HEK293 (cell line): ENCODE measurements around the gene PPT2.
A peak's percentile ranks its signal among the peaks of the same experiment; 100 is the strongest.

Experiments
- CTCF ChIA-PET: fragments of 350-600 bp; formaldehyde crosslinking; extraction: SDS; loops from one replicate; lab custom pipeline; 2021; ENCODE audit warnings: antibody characterized with exemption; lab: Yijun Ruan, JAX
- POLR2A ChIA-PET: fragments of 300-600 bp; formaldehyde crosslinking; extraction: SDS; loops from one replicate; lab custom pipeline; 2020; ENCODE audit warnings: antibody characterized with exemption, inconsistent platforms; lab: Yijun Ruan, JAX
- H3K27ac ChIP-seq: fragments of 200-500 bp; sonication (Bioruptor generic); 2 replicates; pipeline ENCODE4 v1.5.1; 2014; ENCODE audit warnings: low read depth, low read length, control low read depth, inconsistent platforms; ENCODE audit errors: extremely low read depth
- H3K36me3 ChIP-seq, 2 experiments: fragments of 200-500 bp in 1 of 2; sonication (Bioruptor generic) in 1 of 2; 1 replicate in 1 of 2; 2 replicates in 1 of 2; pipeline ENCODE4 v1.5.1; 2014 to 2017; ENCODE audit warnings: inconsistent platforms in 2 of 2, low read length in 2 of 2; ENCODE audit not compliant: control insufficient read depth in 2 of 2, insufficient read depth in 1 of 2
- H3K4me1 ChIP-seq: fragments of 200-500 bp; sonication (Bioruptor generic); 2 replicates; pipeline ENCODE4 v1.5.1; 2014; ENCODE audit warnings: mild to moderate bottlenecking, low read length, inconsistent platforms; ENCODE audit not compliant: control insufficient read depth, insufficient read depth
- H3K4me3 ChIP-seq: 2 replicates; pipeline ENCODE4 v1.5.1; 2011; ENCODE audit warnings: low read depth, mild to moderate bottlenecking, control low read depth, low read length, moderate library complexity
- H3K9me3 ChIP-seq: fragments of 200-500 bp; sonication (Bioruptor generic); 2 replicates; pipeline ENCODE4 v1.5.1; 2014; ENCODE audit warnings: low read depth, low read length, inconsistent platforms; ENCODE audit not compliant: control insufficient read depth, insufficient read depth
- EGR2 ChIP-seq: fragments of 450-650 bp; formaldehyde crosslinking; IDR thresholded peaks from 2 replicates; pipeline ENCODE4 v1.5.1; 2016; ENCODE audit warnings: low read depth, missing biosample characterization, missing genetic modification characterization
- HOXD13 ChIP-seq: sonication (generic); formaldehyde crosslinking; IDR thresholded peaks from 2 replicates; pipeline ENCODE4 v1.8.0; 2022; ENCODE audit warnings: missing genetic modification reagents, borderline replicate concordance
- KLF7 ChIP-seq: fragments of 450-650 bp; formaldehyde crosslinking; IDR thresholded peaks from 2 replicates; pipeline ENCODE4 v1.5.1; 2016; ENCODE audit warnings: missing biosample characterization, missing genetic modification characterization, borderline replicate concordance
- SCRT1 ChIP-seq: fragments of 450-650 bp; formaldehyde crosslinking; IDR thresholded peaks from 2 replicates; pipeline ENCODE4 v1.5.1; 2016; ENCODE audit warnings: missing biosample characterization, missing genetic modification characterization, borderline replicate concordance
- SP2 ChIP-seq: fragments of 450-650 bp; formaldehyde crosslinking; IDR thresholded peaks from 2 replicates; pipeline ENCODE4 v1.5.1; 2016; ENCODE audit warnings: missing biosample characterization, missing genetic modification characterization
- ZFP3 ChIP-seq: fragments of 450-650 bp; formaldehyde crosslinking; IDR thresholded peaks from 2 replicates; pipeline ENCODE4 v1.5.1; 2016; ENCODE audit warnings: low read depth, missing biosample characterization, missing genetic modification characterization
- ZNF10 ChIP-seq: fragments of 450-650 bp; formaldehyde crosslinking; IDR thresholded peaks from 2 replicates; pipeline ENCODE4 v1.5.1; 2017; ENCODE audit warnings: missing biosample characterization, missing genetic modification characterization
- ZNF140 ChIP-seq: fragments of 450-650 bp; formaldehyde crosslinking; IDR thresholded peaks from 2 replicates; pipeline ENCODE4 v1.5.1; 2016; ENCODE audit warnings: missing biosample characterization, missing genetic modification characterization
- ZNF175 ChIP-seq: fragments of 450-650 bp; formaldehyde crosslinking; IDR thresholded peaks from 2 replicates; pipeline ENCODE4 v1.5.1; 2016; ENCODE audit warnings: missing biosample characterization, missing genetic modification characterization
- ZNF221 ChIP-seq: fragments of 450-650 bp; formaldehyde crosslinking; IDR thresholded peaks from 2 replicates; pipeline ENCODE4 v1.5.1; 2017; ENCODE audit warnings: missing biosample characterization, missing genetic modification characterization, borderline replicate concordance
- ZNF24 ChIP-seq: fragments of 450-650 bp; formaldehyde crosslinking; IDR thresholded peaks from 2 replicates; pipeline ENCODE4 v1.5.1; 2016; ENCODE audit warnings: missing biosample characterization, missing genetic modification characterization
- ZNF302 ChIP-seq: fragments of 450-650 bp; formaldehyde crosslinking; IDR thresholded peaks from 2 replicates; pipeline ENCODE4 v1.5.1; 2016; ENCODE audit warnings: missing biosample characterization, missing genetic modification characterization, low read depth
- ZNF510 ChIP-seq: fragments of 450-650 bp; formaldehyde crosslinking; IDR thresholded peaks from 2 replicates; pipeline ENCODE4 v1.5.1; 2018; ENCODE audit warnings: mild to moderate bottlenecking, missing genetic modification characterization, missing biosample characterization; ENCODE audit not compliant: insufficient replicate concordance
- ZNF530 ChIP-seq: fragments of 450-650 bp; formaldehyde crosslinking; IDR thresholded peaks from 2 replicates; pipeline ENCODE4 v1.5.1; 2016; ENCODE audit warnings: low read depth, missing biosample characterization, missing genetic modification characterization
- ZNF549 ChIP-seq: fragments of 450-650 bp; IDR thresholded peaks from 2 replicates; pipeline ENCODE4 v1.5.1; 2018; ENCODE audit warnings: missing biosample characterization, missing genetic modification characterization, mild to moderate bottlenecking, inconsistent platforms, moderate library complexity
- ZNF558 ChIP-seq: fragments of 450-650 bp; formaldehyde crosslinking; IDR thresholded peaks from 2 replicates; pipeline ENCODE4 v1.5.1; 2016; ENCODE audit warnings: missing biosample characterization, missing genetic modification characterization
- ZNF585B ChIP-seq: fragments of 450-650 bp; formaldehyde crosslinking; IDR thresholded peaks from 2 replicates; pipeline ENCODE4 v1.5.1; 2016; ENCODE audit warnings: missing biosample characterization, missing genetic modification characterization
- ZNF664 ChIP-seq: fragments of 450-650 bp; formaldehyde crosslinking; IDR thresholded peaks from 2 replicates; pipeline ENCODE4 v1.5.1; 2016; ENCODE audit warnings: missing biosample characterization, missing genetic modification characterization
- TF ChIP-seq, protein P1 (sequence below): fragments of 450-650 bp; formaldehyde crosslinking; IDR thresholded peaks from 2 replicates; pipeline ENCODE4 v1.5.1; 2017; ENCODE audit warnings: missing biosample characterization, missing genetic modification characterization
- TF ChIP-seq, protein P2 (sequence below): fragments of 450-650 bp; formaldehyde crosslinking; IDR thresholded peaks from 2 replicates; pipeline ENCODE4 v1.5.1; 2016; ENCODE audit warnings: missing biosample characterization, missing genetic modification characterization, low read depth

Gene PPT2

GRCh38 chr6:32163559-32164258 is 9.8 kb downstream of the PPT2 start (continued):
- TF ChIP-seq SCRT1 (tag by site-specific recombination) = no peak
- TF ChIP-seq, protein P1, sequence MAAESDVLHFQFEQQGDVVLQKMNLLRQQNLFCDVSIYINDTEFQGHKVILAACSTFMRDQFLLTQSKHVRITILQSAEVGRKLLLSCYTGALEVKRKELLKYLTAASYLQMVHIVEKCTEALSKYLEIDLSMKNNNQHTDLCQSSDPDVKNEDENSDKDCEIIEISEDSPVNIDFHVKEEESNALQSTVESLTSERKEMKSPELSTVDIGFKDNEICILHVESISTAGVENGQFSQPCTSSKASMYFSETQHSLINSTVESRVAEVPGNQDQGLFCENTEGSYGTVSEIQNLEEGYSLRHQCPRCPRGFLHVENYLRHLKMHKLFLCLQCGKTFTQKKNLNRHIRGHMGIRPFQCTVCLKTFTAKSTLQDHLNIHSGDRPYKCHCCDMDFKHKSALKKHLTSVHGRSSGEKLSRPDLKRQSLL = no peak

- POLR2A ChIA-PET = interaction anchor here (1.4 to 1.5 kb wide), 2 partner anchors 13 to 36 kb away, joined by 3 to 8 read pairs; partner anchors contain the start of gene ATF6B
- no peak within 1 kb of the TSS for H3K27ac ChIP-seq
Measured at GRCh38 chr6:32164295-32164694, 10.4 kb downstream of the PPT2 start, which contains the start of gene EGFL8. Gene EGFL8, plus strand, starts transcription at chr6:32164595. Its CDS starts 1,571 bp downstream, at chr6:32166166.

DNA sequence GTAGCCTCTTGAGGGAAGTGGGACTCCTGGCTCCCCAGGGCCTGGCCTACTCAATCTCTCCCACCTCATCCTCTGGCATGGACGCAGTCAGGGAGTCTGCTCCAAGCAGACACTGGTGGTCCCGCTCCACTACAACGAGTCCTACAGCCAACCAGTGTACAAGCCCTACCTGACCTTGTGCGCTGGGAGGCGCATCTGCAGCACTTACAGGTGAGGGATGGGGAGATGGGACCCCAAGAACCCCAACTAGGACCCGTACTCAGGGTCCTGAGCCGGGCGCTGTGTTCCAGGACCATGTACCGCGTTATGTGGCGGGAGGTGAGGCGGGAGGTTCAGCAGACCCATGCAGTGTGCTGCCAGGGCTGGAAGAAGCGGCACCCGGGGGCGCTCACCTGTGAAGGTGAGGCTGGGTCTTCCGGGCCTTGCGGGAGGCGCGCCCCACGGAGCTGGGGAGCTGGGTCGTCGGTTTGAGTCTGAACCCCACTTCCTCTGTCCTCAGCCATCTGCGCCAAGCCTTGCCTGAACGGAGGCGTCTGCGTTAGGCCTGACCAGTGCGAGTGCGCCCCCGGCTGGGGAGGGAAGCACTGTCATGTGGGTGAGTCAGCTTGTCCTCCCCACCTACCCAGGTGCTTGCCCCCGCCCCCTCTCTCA is 12.6 kb downstream of the PPT2 start:
- POLR2A ChIA-PET = interaction anchor here (0.6 to 1.4 kb wide), 5 partner anchors 16 to 38 kb away, joined by 3 to 6 read pairs (median 4); partner anchors contain the start of genes ATF6B, FKBPL and PBX2
- CTCF ChIA-PET = interaction anchor here (1.4 to 2.6 kb wide), 3 partner anchors 29 to 49 kb away, joined by 3 to 19 read pairs (median 16); no protein-coding TSS in a partner anchor
- Histone ChIP-seq H3K4me3 (no peak overlapping the region), H3K4me1 (no peaks in the 10 kb centered on the region), H3K9me3 (no peaks in the 10 kb centered on the region), H3K27ac (no peak overlapping the region), H3K36me3 (peaks cover 19 to 81% of the 10 kb centered on the region in 2 experiments; a peak in 2 of 3 replicates)
- TF ChIP-seq ZNF10 (tag by site-specific recombination) (no peak), ZNF221 (tag by site-specific recombination) (no peak), ZNF175 (no peak), ZNF585B (tag by site-specific recombination) (no peak), EGR2 (tag by site-specific recombination) (peak; percentile 23; the same call in 1 of the 2 replicates)
- TF ChIP-seq, protein P2, sequence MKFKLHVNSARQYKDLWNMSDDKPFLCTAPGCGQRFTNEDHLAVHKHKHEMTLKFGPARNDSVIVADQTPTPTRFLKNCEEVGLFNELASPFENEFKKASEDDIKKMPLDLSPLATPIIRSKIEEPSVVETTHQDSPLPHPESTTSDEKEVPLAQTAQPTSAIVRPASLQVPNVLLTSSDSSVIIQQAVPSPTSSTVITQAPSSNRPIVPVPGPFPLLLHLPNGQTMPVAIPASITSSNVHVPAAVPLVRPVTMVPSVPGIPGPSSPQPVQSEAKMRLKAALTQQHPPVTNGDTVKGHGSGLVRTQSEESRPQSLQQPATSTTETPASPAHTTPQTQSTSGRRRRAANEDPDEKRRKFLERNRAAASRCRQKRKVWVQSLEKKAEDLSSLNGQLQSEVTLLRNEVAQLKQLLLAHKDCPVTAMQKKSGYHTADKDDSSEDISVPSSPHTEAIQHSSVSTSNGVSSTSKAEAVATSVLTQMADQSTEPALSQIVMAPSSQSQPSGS (tag by site-specific recombination) = no peak

More at GRCh38 chr6:32164295-32164694, 10.4 kb downstream of the PPT2 start, which contains the start of gene EGFL8:
- no peak within 1 kb of the TSS for H3K4me3 ChIP-seq
- CTCF ChIA-PET = interaction anchor here (0.8 to 2.6 kb wide), 6 partner anchors 9 to 615 kb away, joined by 3 to 16 read pairs (median 3); partner anchors contain the start of gene PRRT1
- no peaks in the 10 kb centered on the region for H3K9me3 ChIP-seq
- no peak for TF ChIP-seq ZNF302
- no peak for TF ChIP-seq ZNF558 (tag by site-specific recombination)
- no peak for TF ChIP-seq ZNF549 (tag by site-specific recombination)
- TF ChIP-seq ZNF24 (tag by site-specific recombination) = no peak
- TF ChIP-seq ZNF140 = no peak
- TF ChIP-seq ZNF510 (tag by site-specific recombination) = no peak
- no peak for TF ChIP-seq ZNF530 (tag by site-specific recombination)
- no peak for TF ChIP-seq SCRT1 (tag by site-specific recombination)
- TF ChIP-seq ZNF664 = no peak
- no peak for TF ChIP-seq HOXD13 (CRISPR knock-in tag)
- TF ChIP-seq SP2 (tag by site-specific recombination) = no peak
- no peak for TF ChIP-seq KLF7 (tag by site-specific recombination)
- no peak for TF ChIP-seq ZFP3 (tag by site-specific recombination)
- H3K36me3 ChIP-seq = peaks cover 9 to 61% of the 10 kb centered on the region in 2 experiments; a peak in 2 of 3 replicates
- no peaks in the 10 kb centered on the region for H3K4me1 ChIP-seq
